GM18505 (cell line): ENCODE results near the gene GASK1A.
"Not testable (repeated sequence)": the region's sequence is repeated elsewhere in the genome, so short reads cannot be mapped to it uniquely, and the experiment has no call there.

Source experiments
- ATAC-seq: cut with Tn5 transposase; IDR thresholded peaks from one replicate; pipeline ENCODE4 v1.9.1; 2021; ENCODE audit not compliant: unreplicated experiment
- POLR2A ChIP-seq: IDR thresholded peaks from 4 replicates; pipeline ENCODE4 v1.6.1; 2011; ENCODE audit warnings: borderline replicate concordance; ENCODE audit not compliant: insufficient read depth, insufficient read length; ENCODE audit errors: extremely low read depth

The GASK1A gene

DNA sequence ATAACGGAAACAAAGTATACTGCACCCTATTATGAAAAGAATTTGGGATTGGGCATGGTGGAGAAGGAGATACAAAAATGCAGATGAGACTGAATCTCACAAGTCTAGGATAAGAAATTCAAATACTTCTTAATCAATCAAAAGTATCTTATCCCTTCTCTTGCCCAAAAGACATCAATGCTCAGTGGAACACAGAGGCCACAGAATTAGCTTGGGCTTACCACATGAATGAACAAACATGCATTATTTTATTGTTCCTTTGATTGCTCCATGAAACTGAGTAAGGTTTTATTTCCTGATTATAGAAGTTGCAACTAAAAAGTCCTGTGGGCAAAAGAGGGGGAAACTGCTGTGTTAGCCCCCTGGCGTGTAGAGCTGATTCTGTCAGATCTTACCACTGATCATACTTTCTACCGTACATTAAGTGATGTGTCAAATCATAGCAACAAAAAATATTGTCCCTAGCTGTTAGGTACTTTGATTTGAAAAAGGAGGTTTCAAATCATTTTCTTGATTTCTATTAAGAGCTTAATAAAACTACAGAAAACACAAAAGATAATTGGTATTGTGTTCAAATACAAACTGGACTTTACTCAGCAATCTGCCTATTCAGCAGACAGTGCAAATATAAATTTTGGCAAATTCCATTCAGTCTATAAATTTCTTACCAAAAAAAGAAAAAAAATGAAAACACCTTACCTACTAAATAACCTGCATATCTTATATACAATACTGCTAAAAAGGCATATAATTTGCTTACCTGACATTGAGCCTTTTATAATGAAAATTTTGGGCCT lies 7.9 kb upstream of the GASK1A start:
- no peak for ATAC-seq
- TF ChIP-seq POLR2A: no peak

DNA sequence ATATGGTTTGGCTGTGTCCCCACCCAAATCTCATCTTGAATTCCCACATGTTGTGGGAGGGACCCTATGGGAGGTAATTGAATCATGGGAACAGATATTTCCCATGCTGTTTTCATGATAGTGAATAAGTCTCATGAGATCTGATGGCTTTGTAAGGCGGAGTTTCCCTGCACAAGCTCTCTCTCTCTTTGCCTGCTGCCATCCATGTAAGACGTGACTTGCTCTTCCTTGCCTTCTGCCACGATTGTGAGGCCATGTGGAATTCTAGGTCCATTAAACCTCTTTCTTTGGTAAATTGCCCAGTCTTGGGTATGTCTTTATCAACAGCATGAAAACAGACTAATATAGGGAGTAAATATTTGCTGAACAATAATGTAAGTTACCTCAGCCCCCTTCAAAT lies 4.2 kb upstream of the GASK1A start:
- ATAC-seq: not testable (repeated sequence)

DNA sequence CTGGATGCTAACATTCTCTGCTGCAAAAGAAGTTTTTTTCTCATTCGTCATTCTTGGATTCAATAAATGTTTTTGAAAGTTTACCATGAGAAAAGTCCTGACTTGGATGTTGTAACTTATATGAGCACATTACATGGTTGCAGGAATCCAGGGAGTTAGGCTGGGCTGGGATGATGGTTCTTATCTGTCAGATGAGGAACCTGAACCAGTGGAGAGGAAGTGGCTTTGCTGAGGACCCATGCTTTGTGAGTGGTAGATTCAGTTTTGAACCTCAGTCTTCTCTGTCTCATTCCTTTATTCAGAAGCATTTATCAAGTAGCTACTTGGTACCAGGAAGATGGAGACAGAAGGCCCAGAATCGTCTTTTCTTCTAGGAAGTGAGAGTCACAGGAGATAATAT lies 3.7 kb upstream of the GASK1A start:
- no peak for ATAC-seq
- TF ChIP-seq POLR2A: no peak

DNA sequence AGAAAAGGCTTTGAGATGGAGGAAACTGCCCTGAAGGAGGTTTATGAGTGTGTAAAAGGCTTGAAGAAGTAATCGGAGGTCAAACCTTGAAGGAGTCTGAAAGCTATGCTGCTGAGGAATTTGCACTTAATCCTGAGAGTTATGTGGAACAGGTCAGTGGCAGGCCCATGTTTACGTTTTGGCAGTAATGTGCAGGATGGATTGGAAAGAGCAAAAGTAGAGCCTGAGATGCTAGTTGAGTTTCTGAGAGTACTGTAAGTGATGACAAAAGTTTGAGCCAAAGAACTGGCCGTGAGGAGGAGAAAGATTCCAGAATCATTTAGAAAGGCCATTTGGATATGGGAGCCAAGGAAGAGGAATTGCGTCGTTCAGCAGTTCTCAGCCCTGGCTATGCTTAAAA lies 3.2 kb upstream of the GASK1A start:
- no peak for TF ChIP-seq POLR2A
- no peak for ATAC-seq

DNA sequence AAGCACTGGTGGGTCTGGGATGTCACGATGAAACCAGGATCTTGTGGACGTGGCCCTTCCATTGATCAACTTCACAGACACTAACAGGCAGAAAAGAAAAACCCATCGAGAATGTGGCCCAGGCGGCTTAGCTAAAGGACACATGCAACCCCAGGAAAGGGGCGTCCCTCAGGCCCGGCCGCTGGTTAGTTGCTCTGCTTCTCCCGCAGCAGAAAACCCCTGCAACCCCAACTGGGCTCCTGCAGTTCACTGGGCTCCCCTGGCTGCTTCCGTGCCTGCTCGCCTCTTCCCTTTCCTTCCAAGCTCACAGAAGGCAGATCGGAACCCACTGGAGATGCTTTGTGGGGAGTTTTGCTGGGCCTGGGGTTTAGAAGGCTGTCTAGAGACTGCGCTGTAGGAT lies 1.1 kb downstream of the GASK1A start:
- ATAC-seq: no peak
- no peak for TF ChIP-seq POLR2A

DNA sequence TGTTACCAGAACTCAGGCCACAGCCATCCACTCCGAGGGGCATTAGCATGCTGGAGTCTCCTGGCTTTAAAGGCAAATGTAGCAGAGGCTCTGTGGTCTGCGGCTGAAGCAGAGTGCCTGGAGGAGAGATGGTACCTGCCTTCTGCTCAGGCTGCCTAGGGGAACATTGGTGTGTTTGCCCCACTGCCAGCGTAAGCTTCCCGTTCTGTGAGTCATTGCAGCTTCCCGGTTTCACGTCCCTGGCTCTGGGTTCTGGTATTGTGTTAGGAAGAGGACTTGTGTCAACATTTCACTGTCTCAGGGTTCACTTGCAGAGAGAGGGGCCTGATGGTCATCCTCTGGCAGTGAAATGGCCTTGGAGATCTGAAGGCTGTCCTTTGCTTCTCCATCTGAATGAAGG lies 1.8 kb downstream of the GASK1A start:
- no peak for ATAC-seq
- no peak for TF ChIP-seq POLR2A

DNA sequence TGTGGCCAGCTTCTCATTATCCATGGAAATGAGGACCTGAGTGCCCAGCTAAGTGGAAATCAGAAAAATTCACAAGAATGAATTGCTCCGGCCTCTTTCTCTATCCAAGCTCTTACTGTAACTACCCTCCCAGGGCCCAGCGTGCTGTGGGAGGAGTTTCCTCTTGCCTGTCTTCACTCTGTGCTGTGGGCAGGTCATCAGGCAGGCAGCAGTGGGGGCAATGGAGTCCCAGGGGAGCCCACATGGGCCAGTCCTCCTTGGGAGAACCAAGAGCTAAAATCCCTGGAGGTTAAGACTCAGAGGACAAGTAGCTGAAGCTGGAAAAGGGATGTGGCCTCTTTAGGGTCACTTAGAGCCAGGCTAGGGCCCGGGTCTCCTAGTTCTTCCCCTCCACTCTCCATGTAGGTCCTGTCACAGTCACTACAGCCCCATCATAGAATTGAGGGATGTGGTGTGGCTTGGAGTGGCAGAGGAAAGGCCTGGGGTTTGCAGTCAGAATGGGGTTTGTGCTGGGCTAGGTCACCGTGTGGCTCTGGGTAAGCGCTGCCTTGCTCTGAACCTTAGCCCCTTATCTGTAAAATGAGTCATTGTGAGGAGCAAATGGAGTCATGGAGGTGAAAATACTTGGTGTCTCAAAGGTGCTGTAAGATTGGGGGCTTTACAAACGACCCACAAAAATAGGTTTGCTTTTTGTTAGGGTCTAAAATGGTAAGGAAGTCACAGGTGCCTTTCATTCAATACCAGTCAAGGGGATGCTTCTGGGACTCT lies 3.7 kb downstream of the GASK1A start:
- no peak for ATAC-seq

DNA sequence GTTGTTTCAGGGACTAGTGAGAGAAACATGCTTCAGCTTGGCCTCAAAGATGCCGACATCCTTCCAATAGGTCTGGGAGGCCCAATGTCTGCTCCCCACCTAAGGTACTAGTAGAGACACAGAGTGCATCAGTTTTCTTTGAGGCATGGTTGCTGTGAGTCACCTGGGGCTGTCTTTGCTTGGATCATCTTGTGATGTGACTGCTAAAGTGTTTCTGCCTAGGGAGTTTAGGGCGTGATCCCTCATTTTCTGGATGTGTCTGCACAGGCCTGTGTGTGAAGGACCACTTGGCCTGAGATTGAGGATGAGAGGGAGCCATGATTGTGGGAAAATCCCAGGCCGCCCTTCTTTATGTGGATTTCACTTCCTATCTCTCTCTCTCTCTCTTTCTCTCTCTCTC lies 4.8 kb downstream of the GASK1A start:
- TF ChIP-seq POLR2A: no peak

More for the DNA sequence above, 3.7 kb downstream of the GASK1A start:
- TF ChIP-seq POLR2A: no peak

DNA sequence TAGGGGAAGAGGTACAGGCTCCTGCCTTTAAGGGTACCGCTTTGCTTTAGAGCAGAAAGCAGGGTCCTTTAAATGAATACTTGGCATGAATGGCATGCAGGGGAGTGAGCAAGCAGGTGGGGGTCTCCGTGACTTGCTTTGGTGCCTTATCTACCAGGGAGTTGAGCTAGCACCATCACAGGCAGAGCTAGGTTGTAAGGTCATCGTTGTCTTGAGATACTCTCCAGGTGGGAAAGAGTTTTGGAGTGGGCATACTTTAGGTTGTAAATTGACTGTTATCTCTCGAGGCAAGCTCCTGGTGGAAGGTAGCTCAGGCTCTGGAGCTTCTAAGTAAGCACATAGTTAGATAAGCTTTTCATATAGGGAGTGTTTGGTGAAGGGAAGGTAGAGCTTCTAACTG lies 5.6 kb downstream of the GASK1A start:
- TF ChIP-seq POLR2A: no peak
- no peak for ATAC-seq

More for the DNA sequence above, 4.8 kb downstream of the GASK1A start:
- no peak for ATAC-seq

DNA sequence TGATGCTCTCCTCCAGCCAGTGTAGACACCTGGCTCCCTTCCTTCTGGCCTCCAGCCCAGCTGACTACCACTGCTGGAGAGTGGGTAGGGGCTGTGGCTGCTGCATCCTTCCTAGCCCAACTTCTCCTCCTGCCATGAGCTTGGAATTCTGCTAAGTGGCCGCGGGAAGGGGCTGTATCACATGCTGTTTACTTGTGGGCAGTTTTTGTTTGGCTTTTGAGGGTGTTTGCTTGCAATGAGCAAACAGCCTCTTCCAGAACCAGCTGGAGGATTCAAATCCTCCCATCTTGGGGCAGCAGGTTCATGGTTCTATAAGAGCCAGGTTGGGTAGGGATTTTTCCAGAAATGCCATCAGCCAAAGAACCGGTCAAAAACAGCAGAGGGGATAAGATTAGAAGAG lies 9.0 kb downstream of the GASK1A start:
- TF ChIP-seq POLR2A: no peak
- ATAC-seq: no peak

DNA sequence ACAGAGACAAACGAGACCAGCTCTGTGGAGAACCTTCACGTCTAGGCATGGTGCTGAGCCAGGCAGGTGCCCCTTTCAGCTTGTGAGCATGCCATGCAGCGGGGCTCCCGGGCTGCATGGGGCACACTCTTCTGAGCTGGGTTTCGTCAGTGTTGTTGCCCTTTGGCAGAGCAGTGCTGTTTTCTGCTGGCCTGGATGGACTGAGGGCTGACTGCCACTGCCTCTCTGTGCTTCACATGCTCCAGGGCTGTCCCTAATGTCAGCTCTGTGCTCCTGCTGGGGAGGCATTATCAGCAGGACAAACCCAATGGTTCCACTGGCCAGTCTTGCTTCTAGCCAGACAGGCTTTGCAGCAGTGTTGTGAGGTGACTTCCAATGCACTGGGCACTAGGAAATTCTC lies 9.5 kb downstream of the GASK1A start:
- TF ChIP-seq POLR2A: no peak
- no peak for ATAC-seq

DNA sequence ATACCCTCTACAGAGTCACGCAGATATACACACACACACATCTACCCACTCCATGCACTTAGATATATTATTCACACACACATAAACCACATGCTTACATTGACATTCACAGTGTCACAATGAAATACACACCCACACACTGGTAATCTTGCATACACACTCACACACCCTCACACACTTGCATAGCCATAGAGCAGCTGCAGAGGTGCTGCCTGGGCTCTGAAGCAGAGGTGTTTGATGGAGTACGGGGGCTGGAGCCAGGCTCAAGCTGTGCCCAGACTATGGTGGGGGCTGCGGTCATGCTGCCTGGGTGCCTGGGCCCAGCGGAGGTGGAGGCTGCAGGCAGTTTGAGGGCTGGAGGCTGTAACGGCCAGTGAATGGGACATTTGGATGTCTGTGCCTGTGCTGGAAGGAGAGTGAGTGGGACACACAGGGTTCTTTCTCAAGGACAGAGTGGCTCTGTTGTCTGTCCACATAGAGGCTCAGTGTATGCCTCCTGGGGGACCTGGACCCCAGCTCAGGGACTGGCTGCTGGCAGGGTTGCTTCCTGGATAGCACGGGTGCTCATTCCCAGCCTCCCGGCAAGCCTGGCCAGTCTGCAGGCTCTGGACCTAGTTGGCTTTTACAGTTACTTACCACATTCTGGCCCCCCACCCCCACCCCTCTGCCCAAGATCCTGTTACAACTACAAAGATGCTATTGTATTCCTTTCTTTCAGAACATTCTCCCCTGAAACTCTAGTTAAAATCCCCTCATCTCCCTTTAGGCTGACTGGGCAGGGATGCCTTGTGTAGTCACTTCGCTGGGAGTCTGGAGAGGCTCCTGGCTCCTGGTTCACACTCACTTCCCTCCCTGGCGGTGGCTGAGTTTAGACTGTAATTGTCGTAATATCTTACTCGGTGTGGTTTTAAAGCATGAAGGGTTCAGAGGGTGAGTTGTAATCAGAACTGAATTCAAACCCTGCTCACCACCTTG lies 12.5 kb downstream of the GASK1A start:
- TF ChIP-seq POLR2A: no peak
- no peak for ATAC-seq

DNA sequence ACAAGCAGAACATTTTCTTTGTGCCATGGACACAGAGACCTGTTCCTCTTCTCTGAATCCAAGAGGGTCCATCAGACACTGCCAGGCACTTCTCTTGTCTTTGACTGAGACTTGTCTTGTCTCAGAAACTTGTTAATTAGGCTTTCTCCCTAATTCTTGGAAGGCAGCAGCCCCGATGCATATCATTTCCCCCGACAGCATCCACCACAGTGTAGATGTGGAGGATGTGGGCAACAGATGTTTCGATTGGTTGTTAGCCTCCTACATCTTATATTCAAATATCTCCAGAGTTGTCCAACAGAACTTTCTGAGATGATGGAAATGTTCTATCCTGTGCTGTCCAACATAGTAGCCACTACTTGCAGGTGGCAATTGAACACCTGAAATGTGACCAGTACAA lies 15.5 kb downstream of the GASK1A start:
- ATAC-seq: no peak
- TF ChIP-seq POLR2A: no peak
